C4-2B (cell line): Measurements from ENCODE around the gene GOLPH3L.
"Not testable (repeated sequence)": the region's sequence is repeated elsewhere in the genome, so short reads cannot be mapped to it uniquely, and the experiment has no call there.

Source experiments
- ZFX ChIP-seq: fragments of 450-650 bp; IDR thresholded peaks from 2 replicates; pipeline ENCODE4 v1.6.1; 2017
- TF ChIP-seq, protein P1 (sequence below): fragments of 450-650 bp; conservative IDR thresholded peaks from 2 replicates; pipeline ENCODE4 v1.5.1; 2017; ENCODE audit warnings: mild to moderate bottlenecking

DNA sequence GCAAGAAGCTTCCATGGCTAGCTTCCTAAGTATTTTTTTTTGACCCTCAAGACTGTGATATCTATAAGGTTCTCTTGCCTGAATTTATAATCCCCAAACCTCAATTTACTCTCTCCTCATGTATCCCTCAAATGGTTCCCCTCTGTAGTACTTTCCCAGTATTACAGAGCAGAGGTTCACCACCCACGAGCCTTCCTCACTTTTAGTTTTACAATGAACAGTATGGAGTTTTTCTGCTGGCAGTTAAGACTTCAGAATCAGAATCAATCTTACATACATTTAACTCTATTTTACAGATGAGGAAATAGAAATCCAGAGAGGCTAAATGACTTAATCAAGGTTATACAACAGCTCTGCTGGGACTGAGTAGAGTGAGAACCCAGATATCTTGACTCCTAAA lies 72.4 kb downstream of the GOLPH3L start:
- TF ChIP-seq, protein P1, sequence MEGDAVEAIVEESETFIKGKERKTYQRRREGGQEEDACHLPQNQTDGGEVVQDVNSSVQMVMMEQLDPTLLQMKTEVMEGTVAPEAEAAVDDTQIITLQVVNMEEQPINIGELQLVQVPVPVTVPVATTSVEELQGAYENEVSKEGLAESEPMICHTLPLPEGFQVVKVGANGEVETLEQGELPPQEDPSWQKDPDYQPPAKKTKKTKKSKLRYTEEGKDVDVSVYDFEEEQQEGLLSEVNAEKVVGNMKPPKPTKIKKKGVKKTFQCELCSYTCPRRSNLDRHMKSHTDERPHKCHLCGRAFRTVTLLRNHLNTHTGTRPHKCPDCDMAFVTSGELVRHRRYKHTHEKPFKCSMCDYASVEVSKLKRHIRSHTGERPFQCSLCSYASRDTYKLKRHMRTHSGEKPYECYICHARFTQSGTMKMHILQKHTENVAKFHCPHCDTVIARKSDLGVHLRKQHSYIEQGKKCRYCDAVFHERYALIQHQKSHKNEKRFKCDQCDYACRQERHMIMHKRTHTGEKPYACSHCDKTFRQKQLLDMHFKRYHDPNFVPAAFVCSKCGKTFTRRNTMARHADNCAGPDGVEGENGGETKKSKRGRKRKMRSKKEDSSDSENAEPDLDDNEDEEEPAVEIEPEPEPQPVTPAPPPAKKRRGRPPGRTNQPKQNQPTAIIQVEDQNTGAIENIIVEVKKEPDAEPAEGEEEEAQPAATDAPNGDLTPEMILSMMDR: not testable (repeated sequence)
- not testable (repeated sequence) for TF ChIP-seq ZFX
